ENCODE data around the gene TPCN2.

The TPCN2 gene

GRCh38 chr11:69154938-69155301 lies 106.2 kb downstream of the TPCN2 start:
- Histone ChIP-seq H3K4me1 (ENCODE audit: insufficient read depth, low read length) (peaks cover 23% of the 10 kb centered on the region), H2AFZ (ENCODE audit: low read depth, low read length) (no peak overlapping the region), H3K27me3 (ENCODE audit: insufficient read depth, low read length) (no peaks in the 10 kb centered on the region), H3K36me3 (ENCODE audit: insufficient read depth, low read length) (no peaks in the 10 kb centered on the region), H3K9me3 (ENCODE audit: low read length) (peaks cover 10% of the 10 kb centered on the region), H3K4me3 (ENCODE audit: low read length) (no peak overlapping the region)

- Histone ChIP-seq H3K36me3 (ENCODE audit: insufficient read depth, low read length) (no peaks in the 10 kb centered on the region), H3K9me3 (ENCODE audit: low read length) (peaks cover 8% of the 10 kb centered on the region), H3K4me3 (ENCODE audit: low read length) (no peak within 1 kb of the TSS), H2AFZ (ENCODE audit: low read depth, low read length) (peak within 1 kb of the TSS; percentile 83), H3K4me1 (ENCODE audit: insufficient read depth, low read length) (peaks cover 23% of the 10 kb centered on the region), H3K27me3 (ENCODE audit: insufficient read depth, low read length) (no peaks in the 10 kb centered on the region)
These were observed 106.8 kb downstream of the TPCN2 start, which contains the start of gene SMIM38 for GRCh38 chr11:69155302-69156234. Gene SMIM38 (plus strand): TSS chr11:69155935. CDS start chr11:69157847, 1,912 bp downstream.

- H3K9me3 ChIP-seq (ENCODE audit: low read length) = peaks cover 8% of the 10 kb centered on the region
- H2AFZ ChIP-seq (ENCODE audit: low read depth, low read length) = no peak overlapping the region
- no peak overlapping the region for H3K4me3 ChIP-seq (ENCODE audit: low read length)
- no peaks in the 10 kb centered on the region for H3K36me3 ChIP-seq (ENCODE audit: insufficient read depth, low read length)
- peaks cover 23% of the 10 kb centered on the region for H3K4me1 ChIP-seq (ENCODE audit: insufficient read depth, low read length)
- no peaks in the 10 kb centered on the region for H3K27me3 ChIP-seq (ENCODE audit: insufficient read depth, low read length)
These were observed 107.5 kb downstream of the TPCN2 start for GRCh38 chr11:69156235-69156639.

- Histone ChIP-seq H3K9me3 (ENCODE audit: low read length) (peaks cover 8% of the 10 kb centered on the region), H3K36me3 (ENCODE audit: insufficient read depth, low read length) (no peaks in the 10 kb centered on the region), H2AFZ (ENCODE audit: low read depth, low read length) (peak overlapping the region; percentile 83), H3K4me3 (ENCODE audit: low read length) (no peak overlapping the region), H3K4me1 (ENCODE audit: insufficient read depth, low read length) (peaks cover 20% of the 10 kb centered on the region), H3K27me3 (ENCODE audit: insufficient read depth, low read length) (no peaks in the 10 kb centered on the region)
These were observed 108.0 kb downstream of the TPCN2 start for GRCh38 chr11:69156673-69157155.

- no peak overlapping the region for H3K4me3 ChIP-seq (ENCODE audit: low read length)
- peak overlapping the region; percentile 83 for H2AFZ ChIP-seq (ENCODE audit: low read depth, low read length)
- no peaks in the 10 kb centered on the region for H3K27me3 ChIP-seq (ENCODE audit: insufficient read depth, low read length)
- H3K9me3 ChIP-seq (ENCODE audit: low read length) = peaks cover 8% of the 10 kb centered on the region
- no peaks in the 10 kb centered on the region for H3K36me3 ChIP-seq (ENCODE audit: insufficient read depth, low read length)
- peaks cover 16% of the 10 kb centered on the region for H3K4me1 ChIP-seq (ENCODE audit: insufficient read depth, low read length)
These were observed 108.6 kb downstream of the TPCN2 start for GRCh38 chr11:69157156-69157821.

GRCh38 chr11:69157822-69158231 lies 109.1 kb downstream of the TPCN2 start:
- H3K4me1 ChIP-seq (ENCODE audit: insufficient read depth, low read length) = peaks cover 16% of the 10 kb centered on the region
- H3K4me3 ChIP-seq (ENCODE audit: low read length) = no peak overlapping the region
- peak overlapping the region; percentile 83 for H2AFZ ChIP-seq (ENCODE audit: low read depth, low read length)
- H3K9me3 ChIP-seq (ENCODE audit: low read length) = peaks cover 8% of the 10 kb centered on the region
- no peaks in the 10 kb centered on the region for H3K27me3 ChIP-seq (ENCODE audit: insufficient read depth, low read length)
- no peaks in the 10 kb centered on the region for H3K36me3 ChIP-seq (ENCODE audit: insufficient read depth, low read length)

- H3K27me3 ChIP-seq (ENCODE audit: insufficient read depth, low read length) = no peaks in the 10 kb centered on the region
- no peak overlapping the region for H2AFZ ChIP-seq (ENCODE audit: low read depth, low read length)
These were observed 109.8 kb downstream of the TPCN2 start for GRCh38 chr11:69158301-69159149.

GRCh38 chr11:69159150-69159852 lies 110.6 kb downstream of the TPCN2 start:
- Histone ChIP-seq H3K4me3 (ENCODE audit: low read length) (no peak overlapping the region), H3K9me3 (ENCODE audit: low read length) (peaks cover 8% of the 10 kb centered on the region), H3K36me3 (ENCODE audit: insufficient read depth, low read length) (no peaks in the 10 kb centered on the region), H3K27me3 (ENCODE audit: insufficient read depth, low read length) (no peaks in the 10 kb centered on the region), H3K4me1 (ENCODE audit: insufficient read depth, low read length) (peaks cover 16% of the 10 kb centered on the region), H2AFZ (ENCODE audit: low read depth, low read length) (no peak overlapping the region)

More at GRCh38 chr11:69158301-69159149, 109.8 kb downstream of the TPCN2 start:
- no peaks in the 10 kb centered on the region for H3K36me3 ChIP-seq (ENCODE audit: insufficient read depth, low read length)
- peaks cover 16% of the 10 kb centered on the region for H3K4me1 ChIP-seq (ENCODE audit: insufficient read depth, low read length)
- H3K4me3 ChIP-seq (ENCODE audit: low read length) = no peak overlapping the region
- peaks cover 8% of the 10 kb centered on the region for H3K9me3 ChIP-seq (ENCODE audit: low read length)

GRCh38 chr11:69160296-69161116 lies 111.8 kb downstream of the TPCN2 start:
- H3K4me3 ChIP-seq (ENCODE audit: low read length) = no peak overlapping the region
- H3K36me3 ChIP-seq (ENCODE audit: insufficient read depth, low read length) = no peaks in the 10 kb centered on the region
- peaks cover 8% of the 10 kb centered on the region for H3K9me3 ChIP-seq (ENCODE audit: low read length)
- no peak overlapping the region for H2AFZ ChIP-seq (ENCODE audit: low read depth, low read length)
- H3K27me3 ChIP-seq (ENCODE audit: insufficient read depth, low read length) = no peaks in the 10 kb centered on the region
- H3K4me1 ChIP-seq (ENCODE audit: insufficient read depth, low read length) = peaks cover 16% of the 10 kb centered on the region

- H3K9me3 ChIP-seq (ENCODE audit: low read length) = peaks cover 8% of the 10 kb centered on the region
- no peak overlapping the region for H2AFZ ChIP-seq (ENCODE audit: low read depth, low read length)
- H3K4me1 ChIP-seq (ENCODE audit: insufficient read depth, low read length) = peaks cover 16% of the 10 kb centered on the region
- H3K36me3 ChIP-seq (ENCODE audit: insufficient read depth, low read length) = no peaks in the 10 kb centered on the region
- no peak overlapping the region for H3K4me3 ChIP-seq (ENCODE audit: low read length)
- H3K27me3 ChIP-seq (ENCODE audit: insufficient read depth, low read length) = no peaks in the 10 kb centered on the region
These were observed 112.3 kb downstream of the TPCN2 start for GRCh38 chr11:69161117-69161407.

GRCh38 chr11:69162505-69162904 lies 113.8 kb downstream of the TPCN2 start:
- no peaks in the 10 kb centered on the region for H3K36me3 ChIP-seq (ENCODE audit: insufficient read depth, low read length)
- H3K9me3 ChIP-seq (ENCODE audit: low read length) = peaks cover 8% of the 10 kb centered on the region
- no peaks in the 10 kb centered on the region for H3K27me3 ChIP-seq (ENCODE audit: insufficient read depth, low read length)
- H3K4me3 ChIP-seq (ENCODE audit: low read length) = no peak overlapping the region
- peaks cover 8% of the 10 kb centered on the region for H3K4me1 ChIP-seq (ENCODE audit: insufficient read depth, low read length)
- no peak overlapping the region for H2AFZ ChIP-seq (ENCODE audit: low read depth, low read length)

- H3K4me3 ChIP-seq (ENCODE audit: low read length) = no peak overlapping the region
- no peak overlapping the region for H2AFZ ChIP-seq (ENCODE audit: low read depth, low read length)
- no peaks in the 10 kb centered on the region for H3K27me3 ChIP-seq (ENCODE audit: insufficient read depth, low read length)
- H3K36me3 ChIP-seq (ENCODE audit: insufficient read depth, low read length) = no peaks in the 10 kb centered on the region
- H3K9me3 ChIP-seq (ENCODE audit: low read length) = peaks cover 3% of the 10 kb centered on the region
- peaks cover 3% of the 10 kb centered on the region for H3K4me1 ChIP-seq (ENCODE audit: insufficient read depth, low read length)
These were observed 115.1 kb downstream of the TPCN2 start for GRCh38 chr11:69163842-69164241.
